GM12878 (cell line): ENCODE results near the gene WDFY3. TPM values are rescaled to one million over a fixed set of nuclear protein-coding genes. Genes with fewer than 3 reads are reported as not detected.

Experiments
- ATAC-seq: fragments of 200-7000 bp; cut with Tn5 transposase; 3 replicates; pipeline ENCODE4 v1.9.1; 2020; ENCODE audit warnings: mild to moderate bottlenecking, moderate library complexity
- BruUV-seq: library from RNA; stranded (reverse); fragments of 400-500 nt; replicated peaks from 2 replicates; lab custom pipeline; 2021; lab: Mats Ljungman, UMichigan
- CTCF ChIA-PET: fragments of 300-600 bp; sonication (Branson Sonifier 250); formaldehyde crosslinking; extraction: SDS; loops from one replicate; lab custom pipeline; 2021; ENCODE audit warnings: inconsistent platforms; lab: Yijun Ruan, JAX
- POLR2A ChIA-PET: fragments of 350-600 bp; formaldehyde crosslinking; extraction: SDS; loops from one replicate; lab custom pipeline; 2021; ENCODE audit warnings: inconsistent platforms; lab: Charles Lee
- RAD21 ChIA-PET: fragments of 300-600 bp; sonication (Branson Sonifier 250); formaldehyde crosslinking; loops from one replicate; lab custom pipeline; 2023; ENCODE audit warnings: antibody characterized with exemption; ENCODE audit not compliant: unreplicated experiment; lab: Charles Lee
- SMC1A ChIA-PET: fragments of 300-600 bp; sonication (Branson Sonifier 250); formaldehyde crosslinking; loops from one replicate; lab custom pipeline; 2023; ENCODE audit not compliant: unreplicated experiment, uncharacterized antibody; lab: Charles Lee
- DNase-seq: peaks from one replicate; pipeline ENCODE4 v3.0.0-alpha.2; 2011; ENCODE audit warnings: low read depth, low spot score
- FAIRE-seq: peaks from 3 replicates; lab custom pipeline; 2011; peaks lifted over from hg19 to GRCh38; lab: Jason Lieb, UNC
- H2AFZ ChIP-seq: 2 replicates; pipeline ENCODE4 v1.6.0; 2011; ENCODE audit warnings: low read depth, low read length, control low read depth; ENCODE audit not compliant: control insufficient read depth
- H3K27ac ChIP-seq: 2 replicates; pipeline ENCODE4 v1.5.1; 2011; ENCODE audit warnings: control low read depth; ENCODE audit not compliant: control insufficient read depth, insufficient read depth
- H3K27me3 ChIP-seq, 2 experiments: replicated peaks in 1 of 2; 2 replicates each; pipeline versions ENCODE4 v1.6.0 to v1.6.1; 2011; ENCODE audit warnings: low read length in 1 of 2; ENCODE audit not compliant: control insufficient read depth in 2 of 2, insufficient read depth in 2 of 2
- H3K36me3 ChIP-seq, 2 experiments: 2 replicates each; pipeline ENCODE4 v1.5.1; 2011; ENCODE audit warnings: low read length in 1 of 2; ENCODE audit not compliant: control insufficient read depth in 2 of 2, insufficient read depth in 2 of 2
- H3K4me1 ChIP-seq: 2 replicates; pipeline ENCODE4 v1.6.1; 2011; ENCODE audit warnings: mild to moderate bottlenecking, low read length, moderate library complexity, mixed read lengths; ENCODE audit not compliant: control insufficient read depth, insufficient read depth
- H3K4me2 ChIP-seq: 2 replicates; pipeline ENCODE4 v1.6.0; 2011; ENCODE audit warnings: control low read depth; ENCODE audit not compliant: control insufficient read depth, insufficient read depth
- H3K4me3 ChIP-seq: fragments of 200-600 bp; sonication (generic); 2 replicates; pipeline ENCODE4 v1.5.1; 2016
- H3K79me2 ChIP-seq: 2 replicates; pipeline ENCODE4 v1.6.0; 2011; ENCODE audit warnings: low read length; ENCODE audit not compliant: control insufficient read depth, insufficient read depth
- H3K9ac ChIP-seq: 2 replicates; pipeline ENCODE4 v1.8.0; 2011; ENCODE audit warnings: low read length, control low read depth, mixed read lengths; ENCODE audit not compliant: control insufficient read depth, insufficient read depth
- H3K9me3 ChIP-seq: replicated peaks from 3 replicates; pipeline ENCODE4 v1.5.1; 2011; ENCODE audit warnings: mild to moderate bottlenecking, low read length; ENCODE audit not compliant: control insufficient read depth, insufficient read depth
- H4K20me1 ChIP-seq: 2 replicates; pipeline ENCODE4 v1.6.0; 2011; ENCODE audit not compliant: control insufficient read depth, insufficient read depth
- CREB1 ChIP-seq: IDR thresholded peaks from 2 replicates; pipeline ENCODE4 v1.6.1; 2012; ENCODE audit warnings: low read depth, mild to moderate bottlenecking, inconsistent platforms
- LARP7 ChIP-seq: fragments of 450-650 bp; IDR thresholded peaks from 2 replicates; pipeline ENCODE4 v1.6.1; 2017; ENCODE audit warnings: mild to moderate bottlenecking
- MEF2A ChIP-seq: IDR thresholded peaks from 2 replicates; pipeline ENCODE4 v1.6.1; 2011; ENCODE audit warnings: low read depth, mild to moderate bottlenecking, low read length, moderate library complexity; ENCODE audit not compliant: insufficient read depth
- MEF2B ChIP-seq: fragments of 450-650 bp; IDR thresholded peaks from 2 replicates; pipeline ENCODE4 v1.6.1; 2018; ENCODE audit warnings: mild to moderate bottlenecking, moderate library complexity; ENCODE audit not compliant: partially characterized antibody, poor library complexity, severe bottlenecking
- RAD21 ChIP-seq: IDR thresholded peaks from 2 replicates; pipeline ENCODE4 v1.6.1; 2011; ENCODE audit warnings: mild to moderate bottlenecking, low read depth, low read length, moderate library complexity; ENCODE audit not compliant: insufficient read depth
- RB1 ChIP-seq: fragments of 450-650 bp; formaldehyde crosslinking; IDR thresholded peaks from 2 replicates; pipeline ENCODE4 v1.6.1; 2017; ENCODE audit warnings: mild to moderate bottlenecking, borderline replicate concordance
- SREBF1 ChIP-seq: IDR thresholded peaks from 2 replicates; pipeline ENCODE4 v1.6.1; 2012; ENCODE audit warnings: mild to moderate bottlenecking, low read length
- ZNF274 ChIP-seq: IDR thresholded peaks from one replicate; pipeline ENCODE4 v1.8.0; 2011; ENCODE audit not compliant: insufficient read length, insufficient read depth
- WGBS: methylation state at CpG from one replicate; pipeline ENCODE4 v1.1.6; 2016; ENCODE audit warnings: low lambda C conversion rate; ENCODE audit not compliant: insufficient replicate concordance, insufficient coverage; ENCODE audit errors: missing lambda C conversion rate; 5-methylcytosine and 5-hydroxymethylcytosine counted together
- in situ Hi-C: fragments of 300-500 bp; cut with MboI; formaldehyde crosslinking; loops from 9 replicates; pipeline ENCODE4 v1.14.3; 2018; ENCODE audit warnings: mixed read lengths
- intact Hi-C: fragments of 100-400 bp; cut with micrococcal nuclease; formaldehyde crosslinking; loops from one replicate; pipeline ENCODE4 v1.14.2; 2022; ENCODE audit not compliant: unreplicated experiment
- polyA plus RNA-seq, 11 experiments: library from polyadenylated mRNA; depleted of rRNA in 4 of 11; unstranded in 6 of 11; stranded (reverse) in 5 of 11; fragments of >200 nt; fragmentation: Nextera tagmentation in 4 of 11; fragmentation: Illumina TruSeq in 1 of 11; extraction: Ambion mirVana in 4 of 11; extraction: Trizol in 1 of 11; gene quantifications; 1 replicate in 1 of 11; 2 replicates in 10 of 11; pipeline versions ENCODE4 v1.2.1 to v1.2.3, GENCODE V29; 2011 to 2016; ENCODE audit warnings: inconsistent platforms in 2 of 11, missing spikeins in 2 of 11, low read depth in 1 of 11
- total RNA-seq, 4 experiments: library from RNA; depleted of rRNA in 3 of 4; stranded (reverse); fragments of >200 nt in 3 of 4; fragmentation: Illumina TruSeq in 1 of 4; extraction: Trizol in 1 of 4; gene quantifications; 2 replicates each; pipeline versions ENCODE4 v1.2.1 to v1.2.3, GENCODE V29; 2013 to 2021

WDFY3 gene
- total and polyA plus RNA-seq, 10 of the 15 experiments (the other 5 are each of a cell fraction or from before 2014, with no cell fraction given): 0.01 to 0.23 (median 0.12) TPM; not detected in 2

DNA sequence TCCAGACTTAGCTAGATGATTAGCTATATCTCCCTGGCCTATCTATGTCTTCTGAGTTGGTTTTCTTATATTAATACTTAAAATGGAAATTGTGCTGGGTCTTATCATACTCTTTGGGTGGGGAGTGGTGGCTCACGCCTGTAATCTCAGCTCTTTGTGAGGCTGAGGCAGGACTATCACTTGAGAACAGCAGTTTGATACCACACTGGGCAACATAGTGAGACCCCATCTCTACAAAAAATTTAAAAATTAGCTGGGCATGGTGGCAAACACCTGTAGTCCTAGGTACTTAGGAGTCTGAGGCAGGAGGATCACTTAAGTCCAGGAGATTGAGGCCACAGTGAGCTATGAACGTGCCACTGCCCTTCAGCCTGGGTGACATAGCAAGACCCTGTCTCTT, 30.4 kb downstream of the WDFY3 start:
- BruUV-seq: no TSS peak
- CTCF ChIA-PET: no interaction called here

DNA sequence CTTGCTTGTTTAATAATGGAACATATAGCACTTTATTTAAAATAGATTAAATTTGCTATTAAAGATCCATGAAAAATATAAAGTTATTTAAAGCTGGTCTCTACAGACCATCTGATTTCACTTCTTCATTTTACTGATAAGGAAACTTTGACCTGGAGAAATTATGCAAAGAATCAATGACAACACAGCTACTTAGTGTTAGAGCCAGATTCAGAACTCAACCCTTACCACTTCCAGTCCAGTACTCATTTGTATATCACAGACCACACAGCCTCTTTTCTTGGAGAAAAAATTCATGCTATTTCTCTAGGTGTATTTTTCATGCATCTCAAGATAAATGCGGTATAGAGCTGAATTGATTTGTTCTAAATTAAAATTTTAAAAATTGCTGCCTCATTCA, 34.0 kb downstream of the WDFY3 start:
- FAIRE-seq (no peak), DNase-seq (no peak), ATAC-seq (no peak)
- Histone ChIP-seq H3K36me3 (no peaks in the 10 kb centered on the region), H3K4me2 (no peak overlapping the region), H3K4me1 (no peaks in the 10 kb centered on the region), H3K27me3 (no peaks in the 10 kb centered on the region), H3K9ac (no peak overlapping the region)
- ChIA-PET RAD21 (no interaction called here), POLR2A (no interaction called here)
- in situ Hi-C loops: no loop called here
- no TSS peak for BruUV-seq
- WGBS: 0% methylated on average over 1 of the region's 1 CpG
- TF ChIP-seq CREB1 (no peak), RAD21 (no peak)
- TF ChIP-seq, all 136 proteins: peak for 0
- Histone ChIP-seq H3K4me3 (no peak overlapping the region), H3K9me3 (no peaks in the 10 kb centered on the region), H3K79me2 (no peaks in the 10 kb centered on the region), H4K20me1 (no peaks in the 10 kb centered on the region), H2AFZ (no peak overlapping the region), H3K27ac (no peak overlapping the region)
- ChIA-PET CTCF (no interaction called here), SMC1A (no interaction called here)
- intact Hi-C loops: no loop called here

More for the DNA sequence above, 30.4 kb downstream of the WDFY3 start:
- H3K4me2 ChIP-seq: no peak overlapping the region
- H3K27ac ChIP-seq: no peak overlapping the region
- ChIA-PET POLR2A (no interaction called here), RAD21 (no interaction called here), SMC1A (no interaction called here)
- in situ Hi-C loops (no loop called here), intact Hi-C loops (no loop called here)
- H3K79me2 ChIP-seq: no peaks in the 10 kb centered on the region
- no peak overlapping the region for H2AFZ ChIP-seq
- no peak overlapping the region for H3K4me3 ChIP-seq
- H3K9me3 ChIP-seq: no peaks in the 10 kb centered on the region
- no peaks in the 10 kb centered on the region for H3K36me3 ChIP-seq
- H3K4me1 ChIP-seq: no peaks in the 10 kb centered on the region
- 8% methylated on average over 2 of the region's 2 CpGs for WGBS
- H3K27me3 ChIP-seq: no peaks in the 10 kb centered on the region
- H3K9ac ChIP-seq: no peak overlapping the region
- DNase-seq (no peak), ATAC-seq (no peak), FAIRE-seq (no peak)
- H4K20me1 ChIP-seq: no peaks in the 10 kb centered on the region
- TF ChIP-seq MEF2A (no peak), SREBF1 (no peak), LARP7 (no peak), ZNF274 (no peak), RB1 (no peak), MEF2B (no peak)
